LNCAP (cell line): Measurements from ENCODE around the gene KRT78.

ENCODE experiments used
- TF ChIP-seq, protein P1 (sequence below): fragments of 450-650 bp; IDR thresholded peaks from 2 replicates; pipeline ENCODE4 v1.5.1; 2017; ENCODE audit warnings: mild to moderate bottlenecking

The KRT78 gene

DNA sequence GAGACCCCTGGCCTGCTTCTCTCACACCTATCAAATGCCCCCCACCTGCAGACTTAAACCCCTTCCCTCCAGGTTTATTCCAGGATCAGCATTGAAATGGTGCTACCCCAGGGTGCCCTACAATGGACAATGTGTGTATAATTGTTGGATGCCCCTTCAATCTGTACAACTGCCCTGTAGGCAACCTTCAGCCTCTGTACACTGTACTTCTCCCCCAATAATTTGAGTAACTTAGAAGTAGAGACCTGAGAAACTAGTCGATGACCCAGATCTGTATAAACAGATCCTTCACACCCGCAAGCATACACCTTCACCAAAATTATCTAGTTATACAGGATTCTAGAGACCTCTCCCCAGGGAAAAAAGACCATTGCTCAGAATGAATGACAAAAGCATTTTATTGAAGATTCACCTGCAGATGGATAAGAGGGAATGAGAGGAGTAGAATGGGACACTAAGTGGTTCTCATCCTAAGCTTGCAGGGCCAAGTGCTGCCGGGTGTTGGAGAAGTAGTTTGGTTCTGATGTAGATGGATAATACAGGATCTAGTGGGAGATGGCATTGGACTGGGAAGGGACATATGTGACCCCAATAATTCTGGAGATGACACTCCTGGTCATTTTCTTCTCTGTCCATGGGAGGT lies 42.5 kb downstream of the KRT78 start:
- TF ChIP-seq, protein P1, sequence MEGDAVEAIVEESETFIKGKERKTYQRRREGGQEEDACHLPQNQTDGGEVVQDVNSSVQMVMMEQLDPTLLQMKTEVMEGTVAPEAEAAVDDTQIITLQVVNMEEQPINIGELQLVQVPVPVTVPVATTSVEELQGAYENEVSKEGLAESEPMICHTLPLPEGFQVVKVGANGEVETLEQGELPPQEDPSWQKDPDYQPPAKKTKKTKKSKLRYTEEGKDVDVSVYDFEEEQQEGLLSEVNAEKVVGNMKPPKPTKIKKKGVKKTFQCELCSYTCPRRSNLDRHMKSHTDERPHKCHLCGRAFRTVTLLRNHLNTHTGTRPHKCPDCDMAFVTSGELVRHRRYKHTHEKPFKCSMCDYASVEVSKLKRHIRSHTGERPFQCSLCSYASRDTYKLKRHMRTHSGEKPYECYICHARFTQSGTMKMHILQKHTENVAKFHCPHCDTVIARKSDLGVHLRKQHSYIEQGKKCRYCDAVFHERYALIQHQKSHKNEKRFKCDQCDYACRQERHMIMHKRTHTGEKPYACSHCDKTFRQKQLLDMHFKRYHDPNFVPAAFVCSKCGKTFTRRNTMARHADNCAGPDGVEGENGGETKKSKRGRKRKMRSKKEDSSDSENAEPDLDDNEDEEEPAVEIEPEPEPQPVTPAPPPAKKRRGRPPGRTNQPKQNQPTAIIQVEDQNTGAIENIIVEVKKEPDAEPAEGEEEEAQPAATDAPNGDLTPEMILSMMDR: no peak

DNA sequence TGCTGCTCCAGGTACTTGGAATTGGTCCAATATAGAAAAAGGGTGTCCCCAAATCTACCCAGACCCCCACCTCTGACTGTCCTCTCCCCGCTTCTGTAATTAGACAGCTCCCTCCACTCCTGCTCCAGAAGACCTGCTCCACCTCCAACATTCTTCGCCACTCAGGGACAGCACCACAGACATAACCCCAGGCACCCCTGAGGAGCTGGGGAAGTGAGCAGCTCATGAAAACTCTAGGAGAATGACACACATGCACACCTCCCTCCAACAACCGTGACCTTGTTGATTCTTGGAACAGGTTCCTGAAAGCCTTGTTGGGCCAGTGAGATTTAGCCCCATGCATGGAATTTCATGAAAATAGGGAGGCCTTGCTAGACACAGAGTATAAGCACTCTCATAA lies 43.1 kb downstream of the KRT78 start:
- TF ChIP-seq, protein P1: no peak

DNA sequence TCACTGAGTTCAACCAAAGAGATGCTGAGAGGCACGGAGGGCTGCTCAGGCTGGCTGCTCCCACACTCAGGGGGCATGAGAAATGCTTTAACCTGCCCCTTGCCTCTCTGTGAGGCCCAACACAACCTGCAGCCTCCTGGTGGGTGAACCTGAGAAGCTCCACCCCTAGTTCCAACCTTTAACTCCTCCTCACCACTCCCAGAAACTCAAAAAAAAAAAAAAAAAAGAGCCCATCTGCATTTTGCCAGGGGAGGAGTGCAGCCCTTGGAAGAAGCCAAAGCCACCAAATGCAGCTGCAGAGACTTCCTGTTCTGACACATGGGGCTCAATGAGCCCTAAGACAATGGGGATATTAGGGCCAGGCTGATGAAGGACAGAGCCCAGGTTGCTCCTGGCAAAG lies 43.8 kb downstream of the KRT78 start:
- TF ChIP-seq, protein P1: no peak

DNA sequence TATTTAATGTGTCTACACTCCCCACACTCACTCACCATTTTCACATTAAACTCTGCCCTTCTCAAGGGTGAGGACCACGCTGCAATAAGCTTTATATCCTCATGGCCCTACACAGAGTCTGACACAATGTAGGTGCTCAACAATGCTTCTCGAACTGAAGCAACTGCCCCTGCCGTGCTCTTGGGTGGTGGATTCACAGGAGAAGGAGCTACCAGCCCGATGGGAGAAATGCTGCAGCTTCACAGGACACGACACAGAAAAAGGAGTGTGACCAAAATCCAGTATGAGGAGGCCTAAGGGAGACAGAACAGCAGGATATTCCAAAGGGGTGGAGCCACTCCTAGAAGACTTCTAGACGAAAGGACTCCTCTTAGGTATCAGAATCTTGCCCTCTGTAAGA lies 46.4 kb downstream of the KRT78 start:
- TF ChIP-seq, protein P1: no peak

DNA sequence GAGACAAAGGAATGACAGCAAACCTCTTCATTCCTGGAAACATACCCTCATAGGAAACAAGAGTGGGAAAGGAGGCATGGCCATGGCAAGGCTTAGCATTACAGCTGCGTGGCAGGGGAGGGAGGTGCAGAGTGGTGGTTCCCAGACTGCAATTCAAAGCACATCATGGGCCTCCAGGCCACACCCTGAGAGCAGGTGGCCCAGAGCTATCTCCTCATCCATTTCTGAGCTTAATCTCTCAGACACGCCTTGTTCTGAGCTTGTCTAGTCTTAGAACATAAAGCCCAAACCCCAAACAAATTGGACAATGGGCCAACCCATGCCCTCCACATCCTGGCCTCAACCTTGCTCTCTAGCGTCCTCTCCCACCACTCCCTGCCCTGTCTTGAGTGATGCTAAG lies 47.0 kb downstream of the KRT78 start:
- TF ChIP-seq, protein P1: no peak

DNA sequence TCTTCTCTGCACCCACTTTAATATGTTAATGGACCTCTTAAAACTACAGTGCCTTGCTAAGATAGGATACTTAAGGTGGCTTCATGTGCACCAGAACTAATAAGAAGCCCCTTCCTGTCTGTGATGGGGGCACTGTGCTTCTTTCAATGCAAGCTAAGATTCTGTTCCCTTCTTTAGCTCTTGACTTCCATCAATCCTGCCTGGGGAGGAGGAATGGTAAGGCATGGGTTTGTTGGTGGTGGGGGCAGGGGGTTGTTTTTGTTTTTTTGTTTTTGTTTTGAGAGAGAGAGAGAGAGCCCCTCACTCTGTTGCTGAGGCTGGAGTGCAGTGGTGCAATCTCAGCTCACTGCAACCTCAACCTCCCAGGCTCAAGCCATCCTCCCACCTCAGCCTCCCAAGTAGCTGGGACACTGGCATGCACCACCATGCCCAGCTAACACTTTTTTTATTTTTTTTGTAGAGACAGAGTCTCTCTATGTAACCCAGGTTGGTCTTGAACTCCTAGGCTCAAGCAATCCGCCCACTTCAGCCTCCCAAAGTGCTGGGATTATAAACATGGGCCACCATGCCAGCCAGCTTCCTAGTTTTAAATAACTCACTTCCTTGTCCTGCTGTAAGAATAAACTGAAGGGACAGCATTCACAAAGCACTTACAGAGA lies 48.4 kb downstream of the KRT78 start:
- TF ChIP-seq, protein P1: no peak

DNA sequence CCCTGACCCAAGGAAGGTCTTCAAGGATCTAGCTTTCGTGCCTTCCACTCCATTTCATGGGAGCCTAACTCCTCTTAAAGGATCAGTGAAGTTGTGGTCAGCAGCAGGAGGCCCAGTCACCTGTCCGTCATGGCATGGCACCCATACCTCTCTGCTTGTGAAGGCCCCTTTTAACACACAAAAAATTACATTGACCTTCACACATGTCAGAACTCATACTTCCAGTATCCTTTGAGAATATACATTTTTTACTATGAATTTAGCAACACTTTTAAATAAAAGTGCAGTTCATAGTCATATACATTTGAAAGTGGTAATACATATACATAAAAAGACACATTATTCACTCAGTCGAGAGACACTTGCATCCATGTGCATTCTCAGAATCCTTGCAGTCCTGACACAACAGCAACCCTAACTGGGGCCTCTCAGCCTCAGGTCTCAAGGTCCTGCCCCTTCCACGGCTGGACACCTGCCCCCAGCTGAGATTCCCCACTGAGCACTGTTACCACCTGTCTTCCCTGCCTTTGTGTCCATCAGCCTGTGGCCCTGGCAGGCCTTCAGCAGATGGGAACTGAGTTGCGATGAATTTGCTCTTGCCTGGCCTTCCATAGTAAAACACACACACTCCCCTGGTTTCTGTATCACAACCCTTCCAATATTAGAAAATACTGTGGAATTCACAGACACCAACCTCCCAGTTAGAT lies 49.1 kb downstream of the KRT78 start:
- TF ChIP-seq, protein P1: no peak
